ENCODE measurements around the gene AHCYL2.

DNA sequence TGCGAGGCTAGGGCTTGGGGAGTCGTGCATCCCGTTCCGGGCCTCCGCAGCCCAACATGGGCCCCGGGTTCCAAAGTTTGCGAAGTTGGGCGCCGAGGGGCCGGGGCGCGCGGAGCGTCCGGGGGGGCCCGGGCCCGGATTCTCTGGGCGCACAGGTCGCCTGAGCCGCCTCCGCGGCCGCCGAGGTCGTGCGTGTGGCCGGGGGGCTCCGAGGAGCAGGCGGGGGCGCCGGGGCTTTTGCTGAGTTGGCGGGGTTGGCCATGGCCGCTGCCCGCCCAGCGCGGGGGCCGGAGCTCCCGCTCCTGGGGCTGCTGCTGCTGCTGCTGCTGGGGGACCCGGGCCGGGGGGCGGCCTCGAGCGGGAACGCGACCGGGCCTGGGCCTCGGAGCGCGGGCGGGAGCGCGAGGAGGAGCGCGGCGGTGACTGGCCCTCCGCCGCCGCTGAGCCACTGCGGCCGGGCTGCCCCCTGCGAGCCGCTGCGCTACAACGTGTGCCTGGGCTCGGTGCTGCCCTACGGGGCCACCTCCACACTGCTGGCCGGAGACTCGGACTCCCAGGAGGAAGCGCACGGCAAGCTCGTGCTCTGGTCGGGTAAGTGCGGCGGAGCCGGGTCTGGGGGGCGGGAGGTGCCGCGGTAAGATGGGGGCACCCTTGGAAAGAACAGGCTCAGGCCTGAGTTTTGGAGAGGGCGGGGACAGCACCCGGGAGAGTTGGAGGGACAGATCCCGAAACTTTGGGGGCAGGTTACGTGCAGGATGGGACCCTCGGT is 35.8 kb upstream of the AHCYL2 start:
- TF ChIP-seq EP300 (IDR thresholded peaks at IDR 0.05; ENCODE audit: low read depth) (no peak), CTCF (IDR thresholded peaks at IDR 0.05) (no peak), POLR2A (IDR thresholded peaks at IDR 0.05) (no peak)
